Measurements from ENCODE around the gene DUSP22. TPM values are rescaled to one million over a fixed set of nuclear protein-coding genes. Genes with fewer than 3 reads are reported as not detected.

Gene DUSP22
- polyA plus RNA-seq, 3 donors: 21.5 to 23.2 (median 22.7) TPM

- no peak for DNase-seq (ENCODE audit: extremely low read depth in 1 of 11, low read depth in 9 of 11, low spot score in 4 of 11)
Measured at GRCh38 chr6:328136-328670, 35.9 kb downstream of the DUSP22 start.

- DNase-seq (ENCODE audit: extremely low read depth in 1 of 11, low read depth in 9 of 11, low spot score in 4 of 11): no peak
Measured at GRCh38 chr6:328924-329323, 36.6 kb downstream of the DUSP22 start.

- peak in 9 of 11 donors; percentile 42 to 74 (median 57) for DNase-seq (ENCODE audit: extremely low read depth in 1 of 11, low read depth in 9 of 11, low spot score in 4 of 11)
Measured at GRCh38 chr6:329888-330691, 37.8 kb downstream of the DUSP22 start.

GRCh38 chr6:330948-331347 lies 38.7 kb downstream of the DUSP22 start:
- DNase-seq (ENCODE audit: extremely low read depth in 1 of 11, low read depth in 9 of 11, low spot score in 4 of 11): no peak

GRCh38 chr6:331622-332521 lies 39.6 kb downstream of the DUSP22 start:
- no peak for DNase-seq (ENCODE audit: extremely low read depth in 1 of 11, low read depth in 9 of 11, low spot score in 4 of 11)

GRCh38 chr6:332671-333070 lies 40.4 kb downstream of the DUSP22 start:
- DNase-seq (ENCODE audit: extremely low read depth in 1 of 11, low read depth in 9 of 11, low spot score in 4 of 11): no peak

- DNase-seq (ENCODE audit: extremely low read depth in 1 of 11, low read depth in 9 of 11, low spot score in 4 of 11): no peak
Measured at GRCh38 chr6:333379-334002, 41.2 kb downstream of the DUSP22 start.

- DNase-seq (ENCODE audit: extremely low read depth in 1 of 11, low read depth in 9 of 11, low spot score in 4 of 11): no peak
Measured at GRCh38 chr6:334536-335510, 42.5 kb downstream of the DUSP22 start.

GRCh38 chr6:335572-335971 lies 43.3 kb downstream of the DUSP22 start:
- no peak for DNase-seq (ENCODE audit: extremely low read depth in 1 of 11, low read depth in 9 of 11, low spot score in 4 of 11)

GRCh38 chr6:336159-337114 lies 44.1 kb downstream of the DUSP22 start:
- no peak for DNase-seq (ENCODE audit: extremely low read depth in 1 of 11, low read depth in 9 of 11, low spot score in 4 of 11)

GRCh38 chr6:337805-338368 lies 45.6 kb downstream of the DUSP22 start:
- no peak for DNase-seq (ENCODE audit: extremely low read depth in 1 of 11, low read depth in 9 of 11, low spot score in 4 of 11)

- no peak for DNase-seq (ENCODE audit: extremely low read depth in 1 of 11, low read depth in 9 of 11, low spot score in 4 of 11)
Measured at GRCh38 chr6:338815-339262, 46.6 kb downstream of the DUSP22 start.

- no peak for DNase-seq (ENCODE audit: extremely low read depth in 1 of 11, low read depth in 9 of 11, low spot score in 4 of 11)
Measured at GRCh38 chr6:339480-339879, 47.2 kb downstream of the DUSP22 start.

- DNase-seq (ENCODE audit: extremely low read depth in 1 of 11, low read depth in 9 of 11, low spot score in 4 of 11): no peak
Measured at GRCh38 chr6:340186-340955, 48.1 kb downstream of the DUSP22 start.

GRCh38 chr6:340991-341827 lies 48.9 kb downstream of the DUSP22 start:
- DNase-seq (ENCODE audit: extremely low read depth in 1 of 11, low read depth in 9 of 11, low spot score in 4 of 11): no peak

All from renal cortex interstitium (tissue), 11 donors.